B cell (primary cell): ENCODE data around the gene EBLN2. TPM values are rescaled to one million over a fixed set of nuclear protein-coding genes. Genes with fewer than 3 reads are reported as not detected.

Experiments
- ATAC-seq: fragments of 200-7000 bp; cut with Tn5 transposase; one replicate; pipeline ENCODE4 v1.10.0; 2021; ENCODE audit warnings: low read depth, mild to moderate bottlenecking, moderate number of reproducible peaks, moderate library complexity
- CTCF ChIA-PET: fragments of 350-600 bp; sonication (Branson Sonifier 250); formaldehyde crosslinking; loops from one replicate; lab custom pipeline; 2021; ENCODE audit warnings: antibody characterized with exemption, inconsistent platforms; lab: Charles Lee
- POLR2A ChIA-PET: fragments of 350-600 bp; sonication (Branson Sonifier 250); formaldehyde crosslinking; loops from one replicate; lab custom pipeline; 2021; ENCODE audit warnings: antibody characterized with exemption; lab: Charles Lee
- DNase-seq: peaks from one replicate; pipeline ENCODE4 v3.0.0; 2013
- H2AFZ ChIP-seq: 2 replicates; pipeline ENCODE4 v1.6.1; 2012; ENCODE audit warnings: mild to moderate bottlenecking, low read depth, low read length; ENCODE audit not compliant: insufficient read depth, poor library complexity, severe bottlenecking
- H3K27ac ChIP-seq, 2 donors: 1 replicate in 1 of 2; 2 replicates in 1 of 2; pipeline ENCODE4 v1.5.1; 2012 to 2013; ENCODE audit warnings: low read length in 2 of 2, mild to moderate bottlenecking in 2 of 2, moderate library complexity in 1 of 2
- H3K27me3 ChIP-seq, 4 experiments: fragments of 200-600 bp in 1 of 4; sonication (generic) in 1 of 4; replicated peaks in 1 of 4; 1 replicate in 2 of 4; 2 replicates in 2 of 4; pipeline versions ENCODE4 v1.6.1 to v1.7.0; 2013 to 2016; ENCODE audit warnings: low read length in 3 of 4, mild to moderate bottlenecking in 2 of 4, mixed read lengths in 1 of 4, moderate library complexity in 1 of 4; ENCODE audit not compliant: insufficient read depth in 4 of 4, control insufficient read depth in 3 of 4; ENCODE audit errors: control extremely low read depth in 1 of 4
- H3K36me3 ChIP-seq, 2 experiments: replicated peaks in 1 of 2; 1 replicate in 1 of 2; 2 replicates in 1 of 2; pipeline versions ENCODE4 v1.6.1 to v1.7.1; 2013; ENCODE audit warnings: low read length in 1 of 2; ENCODE audit not compliant: insufficient read depth in 2 of 2, control insufficient read depth in 1 of 2; ENCODE audit errors: control extremely low read depth in 1 of 2, extremely low read depth in 1 of 2
- H3K4me1 ChIP-seq, 2 donors: fragments of 200-600 bp in 1 of 2; sonication (generic) in 1 of 2; 1 replicate in 1 of 2; 2 replicates in 1 of 2; pipeline versions ENCODE4 v1.5.1 to v1.6.1; 2013 to 2017; ENCODE audit warnings: low read length in 2 of 2; ENCODE audit not compliant: control insufficient read depth in 2 of 2, insufficient read depth in 2 of 2
- H3K4me2 ChIP-seq: replicated peaks from 2 replicates; pipeline ENCODE3; 2012; ENCODE audit warnings: mild to moderate bottlenecking, low read depth, low read length; ENCODE audit not compliant: poor library complexity, severe bottlenecking
- H3K4me3 ChIP-seq, 5 experiments: fragments of 200-600 bp in 1 of 5; sonication (generic) in 1 of 5; 1 replicate in 3 of 5; 2 replicates in 2 of 5; pipeline versions ENCODE4 v1.5.1 to v1.7.0; 2011 to 2016; ENCODE audit warnings: low read length in 4 of 5, mild to moderate bottlenecking in 4 of 5, low read depth in 2 of 5, control low read depth in 1 of 5, moderate library complexity in 1 of 5; ENCODE audit not compliant: insufficient read depth in 1 of 5; ENCODE audit errors: control extremely low read depth in 1 of 5, extremely low read depth in 1 of 5
- H3K79me2 ChIP-seq: fragments of 200-600 bp; sonication (generic); one replicate; pipeline ENCODE4 v1.6.0; 2016; ENCODE audit warnings: low read length; ENCODE audit not compliant: control insufficient read depth, insufficient read depth
- H3K9ac ChIP-seq: fragments of 200-600 bp; sonication (generic); 2 replicates; pipeline ENCODE4 v1.6.1; 2017; ENCODE audit warnings: mild to moderate bottlenecking, low read length, moderate library complexity
- H3K9me3 ChIP-seq, 3 donors: one replicate each; pipeline versions ENCODE4 v1.6.1 to v1.7.1; 2013; ENCODE audit warnings: low read length in 2 of 3; ENCODE audit not compliant: control insufficient read depth in 2 of 3, insufficient read depth in 1 of 3; ENCODE audit errors: control extremely low read depth in 1 of 3
- H4K20me1 ChIP-seq: 2 replicates; pipeline ENCODE4 v1.6.0; 2012; ENCODE audit warnings: mild to moderate bottlenecking, low read length; ENCODE audit not compliant: insufficient read depth, control insufficient read depth, poor library complexity, severe bottlenecking
- H3K27ac Mint-ChIP-seq: one replicate; pipeline ENCODE4 v1.8.0; 2021; ENCODE audit warnings: mixed read lengths
- H3K27me3 Mint-ChIP-seq: one replicate; pipeline ENCODE4 v1.8.0; 2021; ENCODE audit warnings: mixed read lengths
- H3K4me1 Mint-ChIP-seq: one replicate; pipeline ENCODE4 v1.8.0; 2021; ENCODE audit warnings: mixed read lengths
- H3K4me3 Mint-ChIP-seq: one replicate; pipeline ENCODE4 v1.8.0; 2021; ENCODE audit warnings: mixed read lengths
- H3K9me3 Mint-ChIP-seq: one replicate; pipeline ENCODE4 v1.8.0; 2022; ENCODE audit warnings: mixed read lengths; ENCODE audit not compliant: insufficient read depth
- EZH2 ChIP-seq: IDR thresholded peaks from 2 replicates; pipeline ENCODE4 v1.6.1; 2012; ENCODE audit warnings: borderline replicate concordance, low read depth, mild to moderate bottlenecking, moderate library complexity, low read length; ENCODE audit not compliant: insufficient read depth, poor library complexity, severe bottlenecking
- WGBS: methylation state at CpG from one replicate; pipeline ENCODE4 v1.1.5; 2013; ENCODE audit warnings: missing lambda C conversion rate; ENCODE audit not compliant: insufficient coverage; 5-methylcytosine and 5-hydroxymethylcytosine counted together
- intact Hi-C: fragments of 100-400 bp; cut with micrococcal nuclease; formaldehyde crosslinking; loops from one replicate; pipeline ENCODE4 v1.10.0; 2022
- polyA plus RNA-seq: library from polyadenylated mRNA; depleted of rRNA; stranded (reverse); fragments of >200 nt; gene quantifications from 2 replicates; pipeline ENCODE4 v1.2.3, GENCODE V29; 2012
- small RNA-seq: library from RNA; depleted of rRNA; stranded (forward); fragments of <200 nt; gene quantifications from one replicate; pipeline ENCODE3, GENCODE V24; 2012; ENCODE audit warnings: low replicate concordance, low read depth; ENCODE audit not compliant: insufficient read length
- total RNA-seq, 2 donors: library from RNA; stranded (reverse); fragments of 120-200 nt in 1 of 2; gene quantifications; 1 replicate in 1 of 2; 2 replicates in 1 of 2; pipeline versions ENCODE4 v1.2.3 to v1.2.4, GENCODE V29; 2013 to 2022
- TF ChIP-seq, protein P1 (sequence below): fragments of 200-600 bp; IDR thresholded peaks from one replicate; pipeline ENCODE4 v1.8.0; 2022; ENCODE audit warnings: antibody characterized with exemption, mild to moderate bottlenecking

Gene EBLN2
- total and polyA plus RNA-seq, 2 donors (not counting 1 experiment from before 2014, with no cell fraction given) = 4.5 to 10.2 TPM

DNA sequence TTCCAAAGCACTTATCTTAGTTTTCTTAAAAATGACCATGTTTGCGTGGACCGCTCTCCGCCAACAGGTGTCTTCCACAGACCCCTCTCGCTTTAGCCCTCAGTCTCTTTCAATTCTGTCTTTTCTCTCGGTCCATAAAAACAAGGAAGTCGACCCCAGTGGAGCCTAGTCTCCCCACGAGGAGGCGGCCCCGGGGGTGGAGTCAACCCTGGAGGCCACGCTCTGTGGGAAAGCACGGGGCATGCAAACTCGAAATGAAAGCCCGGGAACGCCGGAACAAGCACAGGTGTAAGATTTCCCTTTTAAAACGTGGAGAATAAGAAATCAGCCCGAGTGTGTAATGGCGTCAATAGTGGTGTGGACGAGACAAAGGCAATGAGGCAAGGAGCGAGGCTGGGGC, 49.1 kb downstream of the EBLN2 start:
- Mint-ChIP-seq H3K4me3 (no peak overlapping the region), H3K4me1 (no peaks in the 10 kb centered on the region), H3K9me3 (no peaks in the 10 kb centered on the region), H3K27me3 (peaks cover 13% of the 10 kb centered on the region), H3K27ac (no peak overlapping the region)
- Histone ChIP-seq H3K9me3 (no peaks in the 10 kb centered on the region), H4K20me1 (no peaks in the 10 kb centered on the region), H3K27ac (no peak overlapping the region), H2AFZ (no peak overlapping the region), H3K79me2 (no peaks in the 10 kb centered on the region), H3K9ac (no peak overlapping the region), H3K4me1 (no peaks in the 10 kb centered on the region), H3K4me2 (no peak overlapping the region), H3K36me3 (no peaks in the 10 kb centered on the region), H3K27me3 (peaks cover 0 to 6% (median 0%) of the 10 kb centered on the region in 4 experiments), H3K4me3 (no peak overlapping the region)
- intact Hi-C loops = no loop called here
- 91% methylated on average over 19 of the region's 20 CpGs for WGBS
- ATAC-seq = no peak
- no peak for DNase-seq
- ChIA-PET CTCF (no interaction called here), POLR2A (no interaction called here)
- no peak for TF ChIP-seq EZH2
- TF ChIP-seq, protein P1, sequence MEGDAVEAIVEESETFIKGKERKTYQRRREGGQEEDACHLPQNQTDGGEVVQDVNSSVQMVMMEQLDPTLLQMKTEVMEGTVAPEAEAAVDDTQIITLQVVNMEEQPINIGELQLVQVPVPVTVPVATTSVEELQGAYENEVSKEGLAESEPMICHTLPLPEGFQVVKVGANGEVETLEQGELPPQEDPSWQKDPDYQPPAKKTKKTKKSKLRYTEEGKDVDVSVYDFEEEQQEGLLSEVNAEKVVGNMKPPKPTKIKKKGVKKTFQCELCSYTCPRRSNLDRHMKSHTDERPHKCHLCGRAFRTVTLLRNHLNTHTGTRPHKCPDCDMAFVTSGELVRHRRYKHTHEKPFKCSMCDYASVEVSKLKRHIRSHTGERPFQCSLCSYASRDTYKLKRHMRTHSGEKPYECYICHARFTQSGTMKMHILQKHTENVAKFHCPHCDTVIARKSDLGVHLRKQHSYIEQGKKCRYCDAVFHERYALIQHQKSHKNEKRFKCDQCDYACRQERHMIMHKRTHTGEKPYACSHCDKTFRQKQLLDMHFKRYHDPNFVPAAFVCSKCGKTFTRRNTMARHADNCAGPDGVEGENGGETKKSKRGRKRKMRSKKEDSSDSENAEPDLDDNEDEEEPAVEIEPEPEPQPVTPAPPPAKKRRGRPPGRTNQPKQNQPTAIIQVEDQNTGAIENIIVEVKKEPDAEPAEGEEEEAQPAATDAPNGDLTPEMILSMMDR = no peak

Small RNA genes lying within 50 kb of the gene (small RNA-seq; reads per million reads assigned to genes)
- gene RNU2-64P (2.1 reads per million, percentile 17 among the genes with 10 or more reads in this experiment), gene RNU6-557P (not detected), gene RNU7-19P (not detected)

Other genes starting within 250 kb of the EBLN2 start
- gene SHQ1, start 213.2 kb upstream of the EBLN2 start, total RNA-seq = 30.6 and 32.0 TPM in 2 replicates
- 3.6 and 5.2 TPM in 2 replicates for gene SHQ1, start 213.2 kb upstream of the EBLN2 start, polyA plus RNA-seq
- gene GXYLT2, start 173.6 kb upstream of the EBLN2 start, total RNA-seq = not detected in 2 replicates
- gene GXYLT2, start 173.6 kb upstream of the EBLN2 start, polyA plus RNA-seq = not detected in 2 replicates
- gene PPP4R2, start 64.8 kb upstream of the EBLN2 start, total RNA-seq = 57.5 and 64.3 TPM in 2 replicates
- 9.8 and 16.8 TPM in 2 replicates for gene PPP4R2, start 64.8 kb upstream of the EBLN2 start, polyA plus RNA-seq